ENCODE results near the gene PHLDB2.

GRCh38 chr3:112002096-112002971 is 143.3 kb downstream of the PHLDB2 start:
- TF ChIP-seq POLR2A (IDR thresholded peaks at IDR 0.05), result no peak
- no peak for TF ChIP-seq CTCF (IDR thresholded peaks at IDR 0.05)

Measured in body of pancreas (tissue), 4 donors.